Mesenchymal stem cell (in vitro differentiated cells and primary cell): ENCODE measurements around the gene FIBCD1.

Experiments
- DNase-seq: peaks from one replicate; pipeline ENCODE4 v3.0.0-alpha.2; 2013
- H2AFZ ChIP-seq: one replicate; pipeline ENCODE4 v1.6.1; 2013; ENCODE audit warnings: low read depth, mild to moderate bottlenecking, control low read depth, inconsistent platforms, low read length, moderate library complexity
- H2AK5ac ChIP-seq: 2 replicates; pipeline ENCODE4 v1.6.1; 2013; ENCODE audit warnings: low read length, moderate library complexity, mild to moderate bottlenecking, inconsistent platforms; ENCODE audit not compliant: severe bottlenecking
- H2BK120ac ChIP-seq: one replicate; pipeline ENCODE4 v1.6.1; 2013; ENCODE audit warnings: low read depth, mild to moderate bottlenecking, inconsistent platforms, low read length, moderate library complexity
- H2BK12ac ChIP-seq, 2 experiments: one replicate each; pipeline ENCODE4 v1.6.1; 2013; ENCODE audit warnings: inconsistent platforms in 2 of 2, low read length in 2 of 2, mild to moderate bottlenecking in 2 of 2, moderate library complexity in 2 of 2, control low read depth in 1 of 2
- H2BK15ac ChIP-seq: one replicate; pipeline ENCODE4 v1.6.1; 2013; ENCODE audit warnings: mild to moderate bottlenecking, low read depth, inconsistent platforms; ENCODE audit not compliant: poor library complexity, severe bottlenecking
- H2BK5ac ChIP-seq: 2 replicates; pipeline ENCODE4 v1.6.1; 2013; ENCODE audit warnings: low read depth, mild to moderate bottlenecking, low read length, control low read depth, inconsistent platforms; ENCODE audit not compliant: poor library complexity, severe bottlenecking
- H3K14ac ChIP-seq, 2 experiments: one replicate each; pipeline ENCODE4 v1.6.1; 2013; ENCODE audit warnings: inconsistent platforms in 2 of 2, low read length in 2 of 2, control low read depth in 1 of 2, mild to moderate bottlenecking in 1 of 2, moderate library complexity in 1 of 2
- H3K18ac ChIP-seq, 2 experiments: one replicate each; pipeline ENCODE4 v1.6.1; 2013; ENCODE audit warnings: inconsistent platforms in 2 of 2, low read length in 2 of 2, control low read depth in 1 of 2, low read depth in 1 of 2, mild to moderate bottlenecking in 1 of 2
- H3K23ac ChIP-seq, 2 experiments: one replicate each; pipeline ENCODE4 v1.6.1; 2013; ENCODE audit warnings: inconsistent platforms in 2 of 2, low read length in 2 of 2, mild to moderate bottlenecking in 2 of 2, moderate library complexity in 2 of 2, control low read depth in 1 of 2
- H3K27ac ChIP-seq: 2 replicates; pipeline ENCODE4 v1.5.1; 2013; ENCODE audit warnings: mild to moderate bottlenecking, moderate library complexity, low read length, control low read depth, inconsistent platforms; ENCODE audit not compliant: poor library complexity, severe bottlenecking
- H3K27me3 ChIP-seq, 2 experiments: 2 replicates each; pipeline versions ENCODE4 v1.6.1 to v1.7.0; 2013; ENCODE audit warnings: low read length in 2 of 2, mild to moderate bottlenecking in 2 of 2, moderate library complexity in 2 of 2, control low read depth in 1 of 2, inconsistent platforms in 1 of 2; ENCODE audit not compliant: control insufficient read depth in 1 of 2, insufficient read depth in 1 of 2
- H3K36me3 ChIP-seq, 2 experiments: 2 replicates each; pipeline versions ENCODE4 v1.6.1 to v1.7.0; 2013; ENCODE audit warnings: low read length in 2 of 2, control low read depth in 1 of 2, inconsistent platforms in 1 of 2, low read depth in 1 of 2, mild to moderate bottlenecking in 1 of 2; ENCODE audit not compliant: insufficient read depth in 2 of 2, control insufficient read depth in 1 of 2
- H3K4ac ChIP-seq, 2 experiments: one replicate each; pipeline ENCODE4 v1.6.1; 2013; ENCODE audit warnings: inconsistent platforms in 2 of 2, low read length in 2 of 2, mild to moderate bottlenecking in 2 of 2, moderate library complexity in 2 of 2, control low read depth in 1 of 2, low read depth in 1 of 2
- H3K4me1 ChIP-seq: 2 replicates; pipeline ENCODE4 v1.6.1; 2013; ENCODE audit warnings: low read depth, low read length, control low read depth; ENCODE audit not compliant: control insufficient read depth, insufficient read depth
- H3K4me2 ChIP-seq: 2 replicates; pipeline ENCODE4 v1.6.1; 2013; ENCODE audit warnings: low read length, mild to moderate bottlenecking, inconsistent platforms; ENCODE audit not compliant: poor library complexity, severe bottlenecking
- H3K4me3 ChIP-seq, 2 experiments: 2 replicates each; pipeline versions ENCODE4 v1.5.1 to v1.7.0; 2013; ENCODE audit warnings: low read length in 2 of 2, mild to moderate bottlenecking in 2 of 2, control low read depth in 1 of 2, low read depth in 1 of 2; ENCODE audit not compliant: insufficient read depth in 1 of 2
- H3K79me1 ChIP-seq: replicated peaks from 2 replicates; pipeline ENCODE4 v1.6.1; 2013; ENCODE audit warnings: mild to moderate bottlenecking, control low read depth, low read length, inconsistent platforms; ENCODE audit not compliant: poor library complexity, severe bottlenecking
- H3K9ac ChIP-seq: 2 replicates; pipeline ENCODE4 v1.7.0; 2013; ENCODE audit warnings: mild to moderate bottlenecking, low read length, moderate library complexity
- H3K9me3 ChIP-seq: 2 replicates; pipeline ENCODE4 v1.7.0; 2013; ENCODE audit warnings: mild to moderate bottlenecking, low read length; ENCODE audit not compliant: control insufficient read depth
- H4K8ac ChIP-seq: one replicate; pipeline ENCODE4 v1.6.1; 2013; ENCODE audit warnings: inconsistent platforms, mild to moderate bottlenecking, low read length, moderate library complexity
- H4K91ac ChIP-seq: one replicate; pipeline ENCODE4 v1.6.1; 2013; ENCODE audit warnings: mild to moderate bottlenecking, low read length, inconsistent platforms
- WGBS: methylation state at CpG from one replicate; pipeline ENCODE4 v1.1.7; 2013; ENCODE audit warnings: mixed read lengths; 5-methylcytosine and 5-hydroxymethylcytosine counted together

The FIBCD1 gene

DNA sequence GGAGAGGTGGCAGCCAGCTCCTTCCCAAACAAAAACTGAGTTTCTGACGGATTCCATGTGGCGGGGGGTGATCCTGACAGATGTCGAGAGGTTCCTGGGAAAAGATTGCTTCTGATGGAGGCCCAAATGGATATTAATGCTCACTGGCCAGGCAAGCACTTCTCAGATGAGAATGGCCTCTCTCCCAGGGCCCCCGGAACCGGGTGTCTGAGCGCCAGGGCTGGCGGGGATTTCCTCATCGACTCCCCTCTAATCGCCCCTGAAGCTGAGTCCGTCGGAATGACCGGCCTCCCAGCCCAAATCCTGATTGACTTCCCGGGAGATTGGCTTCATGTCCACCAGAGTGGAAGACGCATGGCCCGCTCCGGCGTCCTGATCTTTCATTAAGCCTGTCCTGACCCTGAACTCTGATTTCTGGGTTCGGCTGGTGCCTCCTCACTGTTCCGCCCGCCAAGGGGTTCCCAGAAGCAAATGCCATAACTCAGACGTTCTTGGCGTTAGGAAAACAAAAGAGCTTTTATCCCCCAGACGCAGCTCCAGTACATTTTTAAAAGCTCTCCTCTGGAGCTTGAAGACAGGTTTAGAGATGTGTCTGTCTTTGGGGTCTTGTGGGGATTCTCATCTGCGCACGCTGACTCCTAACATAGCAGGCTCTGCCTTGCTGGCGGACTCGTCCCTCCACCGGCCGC lies 17.6 kb downstream of the FIBCD1 start:
- no peak overlapping the region for H2AFZ ChIP-seq
- peaks cover 17% of the 10 kb centered on the region for H3K4me1 ChIP-seq
- no peak overlapping the region for H3K4me3 ChIP-seq
- H4K91ac ChIP-seq, result no peak overlapping the region
- DNase-seq, result no peak
- H3K36me3 ChIP-seq, result peaks cover 0 to 2% of the 10 kb centered on the region in 2 experiments
- no peak overlapping the region for H3K27ac ChIP-seq
- H3K4me2 ChIP-seq, result no peak overlapping the region
- no peak overlapping the region for H3K9ac ChIP-seq
- no peak overlapping the region for H4K8ac ChIP-seq
- no peak overlapping the region for H3K18ac ChIP-seq
- H3K27me3 ChIP-seq, result peaks cover 26 to 88% of the 10 kb centered on the region in 2 experiments
- no peak overlapping the region for H2BK15ac ChIP-seq
- H2BK120ac ChIP-seq, result no peak overlapping the region
- no peak overlapping the region for H2AK5ac ChIP-seq
- H3K9me3 ChIP-seq, result no peaks in the 10 kb centered on the region
- no peak overlapping the region for H3K23ac ChIP-seq
- H3K4ac ChIP-seq, result no peak overlapping the region
- H3K14ac ChIP-seq, result no peak overlapping the region
- H3K79me1 ChIP-seq, result no peaks in the 10 kb centered on the region
- H2BK12ac ChIP-seq, result no peak overlapping the region
- WGBS, result 89% methylated on average over 28 of the region's 29 CpGs
- H2BK5ac ChIP-seq, result no peak overlapping the region

- Histone ChIP-seq H2BK15ac (no peak overlapping the region), H3K4me2 (no peak overlapping the region), H2BK120ac (no peak overlapping the region), H3K14ac (no peak overlapping the region), H3K36me3 (peaks cover 0 to 2% of the 10 kb centered on the region in 2 experiments), H3K4ac (no peak overlapping the region), H2BK12ac (no peak overlapping the region), H4K8ac (no peak overlapping the region), H2AFZ (no peak overlapping the region), H3K27me3 (peaks cover 29 to 87% of the 10 kb centered on the region in 2 experiments), H3K9me3 (no peaks in the 10 kb centered on the region), H3K23ac (no peak overlapping the region), H4K91ac (no peak overlapping the region), H3K4me3 (no peak overlapping the region), H3K79me1 (no peaks in the 10 kb centered on the region), H3K9ac (no peak overlapping the region), H2BK5ac (no peak overlapping the region), H3K27ac (no peak overlapping the region), H2AK5ac (no peak overlapping the region), H3K4me1 (peaks cover 13% of the 10 kb centered on the region), H3K18ac (no peak overlapping the region)
- 82% methylated on average over 14 of the region's 14 CpGs for WGBS
- no peak for DNase-seq
These were observed 18.2 kb downstream of the FIBCD1 start for GRCh38 chr9:130920762-130921299.

DNA sequence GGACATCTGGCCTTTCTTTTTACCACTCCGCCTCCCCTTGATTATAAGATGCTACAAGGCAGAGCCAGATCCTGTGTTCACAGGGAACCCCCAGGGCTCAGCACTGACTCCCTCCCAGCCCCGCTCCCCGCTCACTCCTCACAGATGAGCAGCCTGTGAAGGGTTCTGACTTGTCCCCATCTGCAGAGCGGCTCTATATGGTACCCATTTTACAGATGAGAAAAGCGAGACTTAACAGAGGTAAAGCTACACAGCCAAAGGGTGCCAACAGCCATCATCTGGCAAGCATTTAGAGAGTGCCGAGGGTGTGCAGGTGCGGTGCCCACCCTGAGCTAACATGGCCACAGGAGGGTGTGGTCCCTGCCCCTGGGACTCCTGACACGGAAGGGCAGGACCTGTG lies 18.8 kb downstream of the FIBCD1 start:
- Histone ChIP-seq H2AFZ (no peak overlapping the region), H3K23ac (no peak overlapping the region), H3K4me2 (no peak overlapping the region), H3K18ac (no peak overlapping the region), H2BK12ac (no peak overlapping the region), H3K9ac (no peak overlapping the region), H3K4me3 (no peak overlapping the region), H4K91ac (no peak overlapping the region), H2BK120ac (no peak overlapping the region), H3K27me3 (peaks cover 29 to 83% of the 10 kb centered on the region in 2 experiments), H2BK15ac (no peak overlapping the region), H2AK5ac (no peak overlapping the region), H2BK5ac (no peak overlapping the region), H3K27ac (no peak overlapping the region), H3K14ac (no peak overlapping the region), H3K9me3 (no peaks in the 10 kb centered on the region), H3K79me1 (no peaks in the 10 kb centered on the region), H3K4me1 (peaks cover 12% of the 10 kb centered on the region), H3K4ac (no peak overlapping the region), H4K8ac (no peak overlapping the region), H3K36me3 (peaks cover 0 to 2% of the 10 kb centered on the region in 2 experiments)
- DNase-seq, result no peak
- 91% methylated on average over 8 of the region's 8 CpGs for WGBS

DNA sequence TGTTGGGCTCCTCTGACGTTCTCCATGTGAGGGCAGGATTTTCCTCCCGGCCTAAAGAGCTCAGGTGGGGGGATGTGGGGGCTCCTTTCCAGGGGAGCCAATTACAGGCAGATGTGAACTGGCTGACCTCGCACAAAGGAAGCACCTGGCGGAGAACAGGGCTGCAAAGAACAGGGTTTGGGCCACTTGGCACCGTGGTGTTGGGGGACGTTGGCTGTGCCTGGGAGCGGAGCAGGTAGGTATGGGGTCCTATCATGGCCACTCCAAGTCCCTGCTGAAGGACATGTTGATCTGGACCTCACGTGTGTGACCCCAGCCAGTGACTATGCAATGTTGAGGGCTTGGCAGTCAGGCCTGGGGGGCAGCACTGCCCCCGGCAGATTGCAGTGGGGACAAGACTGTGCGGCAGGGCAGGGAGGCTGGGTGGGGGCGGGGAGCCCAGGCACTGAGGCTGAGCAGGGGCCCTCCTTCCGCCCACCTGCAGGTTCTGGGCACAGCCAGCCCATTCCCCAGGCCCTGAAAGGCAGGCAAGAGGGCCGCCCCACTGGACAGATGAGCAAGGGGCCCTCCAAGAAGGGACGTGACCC lies 19.4 kb downstream of the FIBCD1 start:
- Histone ChIP-seq H3K14ac (no peak overlapping the region), H4K91ac (no peak overlapping the region), H3K23ac (no peak overlapping the region), H2BK5ac (no peak overlapping the region), H3K4me2 (no peak overlapping the region), H3K9ac (no peak overlapping the region), H3K79me1 (no peaks in the 10 kb centered on the region), H3K9me3 (no peaks in the 10 kb centered on the region), H2BK12ac (no peak overlapping the region), H3K18ac (peak overlapping the region in 1 of 2 experiments; percentile 35), H2AK5ac (no peak overlapping the region), H3K36me3 (peaks cover 0 to 2% of the 10 kb centered on the region in 2 experiments), H3K4me1 (peaks cover 11% of the 10 kb centered on the region), H3K27me3 (peaks cover 29 to 81% of the 10 kb centered on the region in 2 experiments), H4K8ac (no peak overlapping the region), H3K4me3 (no peak overlapping the region), H2BK15ac (no peak overlapping the region), H3K27ac (no peak overlapping the region), H3K4ac (no peak overlapping the region), H2BK120ac (no peak overlapping the region), H2AFZ (no peak overlapping the region)
- 83% methylated on average over 13 of the region's 14 CpGs for WGBS
- DNase-seq, result no peak
